Naive B cell (primary cell): ENCODE results near the gene DDI2. TPM values are rescaled to one million over a fixed set of nuclear protein-coding genes. Genes with fewer than 3 reads are reported as not detected.
"Not testable (repeated sequence)": the region's sequence is repeated elsewhere in the genome, so short reads cannot be mapped to it uniquely, and the experiment has no call there.

Experiments
- ATAC-seq, 2 donors: fragments of 150-1000 bp; cut with Tn5 transposase; 2 replicates each; pipeline ENCODE4 v1.10.0; 2021; ENCODE audit warnings: low read depth in 2 of 2, mild to moderate bottlenecking in 2 of 2, moderate library complexity in 2 of 2
- DNase-seq: peaks from one replicate; pipeline ENCODE4 v3.0.0; 2022
- H3K27ac Mint-ChIP-seq, 6 donors: one replicate each; pipeline ENCODE4 v1.8.0; 2020 to 2022; ENCODE audit warnings: mild to moderate bottlenecking in 6 of 6, mixed read lengths in 6 of 6, moderate library complexity in 5 of 6, inconsistent platforms in 2 of 6
- H3K27me3 Mint-ChIP-seq, 3 donors: one replicate each; pipeline ENCODE4 v1.8.0; 2021 to 2022; ENCODE audit warnings: mixed read lengths in 3 of 3, mild to moderate bottlenecking in 1 of 3
- H3K36me3 Mint-ChIP-seq, 2 donors: one replicate each; pipeline ENCODE4 v1.8.0; 2020 to 2022; ENCODE audit warnings: mixed read lengths in 2 of 2, inconsistent platforms in 1 of 2, mild to moderate bottlenecking in 1 of 2
- H3K4me1 Mint-ChIP-seq, 3 donors: one replicate each; pipeline ENCODE4 v1.8.0; 2020 to 2022; ENCODE audit warnings: mixed read lengths in 3 of 3, inconsistent platforms in 1 of 3, mild to moderate bottlenecking in 1 of 3, moderate library complexity in 1 of 3
- H3K4me3 Mint-ChIP-seq, 8 donors: one replicate each; pipeline ENCODE4 v1.8.0; 2020 to 2022; ENCODE audit warnings: mild to moderate bottlenecking in 8 of 8, mixed read lengths in 8 of 8, moderate library complexity in 8 of 8, inconsistent platforms in 2 of 8
- H3K9me3 Mint-ChIP-seq, 7 donors: one replicate each; pipeline ENCODE4 v1.8.0; 2020 to 2022; ENCODE audit warnings: mixed read lengths in 7 of 7, mild to moderate bottlenecking in 5 of 7, inconsistent platforms in 2 of 7, moderate library complexity in 1 of 7
- polyA plus RNA-seq, 6 donors: library from polyadenylated mRNA; unstranded; fragments of 300-500 nt; fragmentation: Illumina TruSeq; gene quantifications; one replicate each; pipeline ENCODE4 v1.2.3, GENCODE V29; 2021; ENCODE audit warnings: low read depth in 6 of 6

Gene DDI2
- polyA plus RNA-seq, 6 donors from 2014 or later = 2.5 to 7.1 (median 5.7) TPM

- H3K27ac Mint-ChIP-seq = peak within 1 kb of the TSS in 5 of 6 donors; percentile 74 to 81 (median 76)
- ATAC-seq = peak; percentile 84
- peaks cover 0 to 3% (median 0%) of the 10 kb centered on the region in 7 donors for H3K9me3 Mint-ChIP-seq
- peaks cover 0 to 6% of the 10 kb centered on the region in 2 donors for H3K36me3 Mint-ChIP-seq
- DNase-seq = peak; percentile 61
- peak within 1 kb of the TSS; percentile 79 to 92 (median 86) for H3K4me3 Mint-ChIP-seq
- peaks cover 12 to 44% (median 13%) of the 10 kb centered on the region in 3 donors for H3K4me1 Mint-ChIP-seq
- H3K27me3 Mint-ChIP-seq = no peaks in the 10 kb centered on the region
Observed at GRCh38 chr1:15584489-15585363, 32.5 kb upstream of the DDI2 start, which contains the start of gene AGMAT. Gene AGMAT, minus strand, starts transcription at chr1:15585051. Its CDS starts 84 bp downstream, at chr1:15584967.

- ATAC-seq = no peak
- no peak overlapping the region for H3K27ac Mint-ChIP-seq
- no peak for DNase-seq
- no peak overlapping the region for H3K4me3 Mint-ChIP-seq
- peaks cover 0 to 3% (median 0%) of the 10 kb centered on the region in 7 donors for H3K9me3 Mint-ChIP-seq
- peaks cover 0 to 6% of the 10 kb centered on the region in 2 donors for H3K36me3 Mint-ChIP-seq
- H3K27me3 Mint-ChIP-seq = no peaks in the 10 kb centered on the region
- peaks cover 0 to 2% (median 2%) of the 10 kb centered on the region in 3 donors for H3K4me1 Mint-ChIP-seq
Observed at GRCh38 chr1:15592285-15592684, 25.0 kb upstream of the DDI2 start.

GRCh38 chr1:15595809-15596617, 21.2 kb upstream of the DDI2 start:
- Mint-ChIP-seq H3K4me3 (no peak overlapping the region), H3K9me3 (no peaks in the 10 kb centered on the region), H3K36me3 (no peaks in the 10 kb centered on the region), H3K4me1 (no peaks in the 10 kb centered on the region), H3K27me3 (peaks cover 0 to 9% (median 0%) of the 10 kb centered on the region in 3 donors), H3K27ac (peak overlapping the region in 1 of 6 donors; percentile 64)
- no peak for DNase-seq
- no peak for ATAC-seq

GRCh38 chr1:15598436-15598835, 18.8 kb upstream of the DDI2 start:
- DNase-seq (no peak), ATAC-seq (no peak)
- H3K4me1 Mint-ChIP-seq = peaks cover 4 to 6% (median 5%) of the 10 kb centered on the region in 3 donors
- H3K27ac Mint-ChIP-seq = no peak overlapping the region
- H3K36me3 Mint-ChIP-seq = no peaks in the 10 kb centered on the region
- H3K4me3 Mint-ChIP-seq = no peak overlapping the region
- H3K9me3 Mint-ChIP-seq = no peaks in the 10 kb centered on the region
- peaks cover 0 to 9% (median 0%) of the 10 kb centered on the region in 3 donors for H3K27me3 Mint-ChIP-seq

- Mint-ChIP-seq H3K4me3 (peak overlapping the region; percentile 70 to 91 (median 89)), H3K27me3 (peaks cover 0 to 8% (median 0%) of the 10 kb centered on the region in 3 donors), H3K4me1 (peaks cover 9 to 14% (median 12%) of the 10 kb centered on the region in 3 donors), H3K9me3 (no peaks in the 10 kb centered on the region), H3K36me3 (no peaks in the 10 kb centered on the region), H3K27ac (peak overlapping the region; percentile 70 to 96 (median 92))
- ATAC-seq = peak; percentile 98
- DNase-seq = peak; percentile 91
Observed at GRCh38 chr1:15603050-15603965, 13.9 kb upstream of the DDI2 start.

- Mint-ChIP-seq H3K4me1 (peaks cover 9 to 14% (median 12%) of the 10 kb centered on the region in 3 donors), H3K27ac (peak overlapping the region; percentile 70 to 96 (median 92)), H3K4me3 (peak overlapping the region; percentile 70 to 91 (median 89))
- not testable (repeated sequence) for H3K9me3 Mint-ChIP-seq, H3K27me3 Mint-ChIP-seq, H3K36me3 Mint-ChIP-seq, DNase-seq, ATAC-seq
Observed at GRCh38 chr1:15603966-15604282, 13.3 kb upstream of the DDI2 start.

GRCh38 chr1:15604400-15604799, 12.9 kb upstream of the DDI2 start:
- H3K36me3 Mint-ChIP-seq, DNase-seq, H3K27me3 Mint-ChIP-seq, H3K9me3 Mint-ChIP-seq, ATAC-seq: not testable (repeated sequence)
- peak overlapping the region; percentile 70 to 91 (median 89) for H3K4me3 Mint-ChIP-seq
- H3K27ac Mint-ChIP-seq = peak overlapping the region in 1 of 6 donors; percentile 80
- H3K4me1 Mint-ChIP-seq = peaks cover 9 to 14% (median 12%) of the 10 kb centered on the region in 3 donors

GRCh38 chr1:15605398-15606383, 11.6 kb upstream of the DDI2 start:
- Mint-ChIP-seq H3K27me3 (no peaks in the 10 kb centered on the region), H3K36me3 (no peaks in the 10 kb centered on the region), H3K4me1 (peaks cover 9 to 14% (median 12%) of the 10 kb centered on the region in 3 donors), H3K4me3 (peak overlapping the region in 2 of 8 donors; percentile 26 to 79), H3K27ac (peak overlapping the region in 2 of 6 donors; percentile 14 to 42), H3K9me3 (no peaks in the 10 kb centered on the region)
- DNase-seq (no peak), ATAC-seq (no peak)

- no peak for DNase-seq
- Mint-ChIP-seq H3K4me3 (no peak overlapping the region), H3K4me1 (no peaks in the 10 kb centered on the region), H3K9me3 (no peaks in the 10 kb centered on the region), H3K36me3 (no peaks in the 10 kb centered on the region), H3K27ac (no peak overlapping the region), H3K27me3 (no peaks in the 10 kb centered on the region)
- no peak for ATAC-seq
Observed at GRCh38 chr1:15609631-15610030, 7.6 kb upstream of the DDI2 start.

- ATAC-seq = no peak
- no peak overlapping the region for H3K27ac Mint-ChIP-seq
- no peak for DNase-seq
- H3K9me3 Mint-ChIP-seq = no peaks in the 10 kb centered on the region
- H3K36me3 Mint-ChIP-seq = no peaks in the 10 kb centered on the region
- no peaks in the 10 kb centered on the region for H3K4me1 Mint-ChIP-seq
- no peaks in the 10 kb centered on the region for H3K27me3 Mint-ChIP-seq
- H3K4me3 Mint-ChIP-seq = no peak overlapping the region
Observed at GRCh38 chr1:15610167-15610566, 7.1 kb upstream of the DDI2 start.

GRCh38 chr1:15616373-15617172, 685 bp upstream of the DDI2 start:
- H3K36me3 Mint-ChIP-seq = no peaks in the 10 kb centered on the region

More at GRCh38 chr1:15616373-15617172, 685 bp upstream of the DDI2 start:
- Mint-ChIP-seq H3K9me3 (no peaks in the 10 kb centered on the region), H3K27ac (peak overlapping the region; percentile 88 to 97 (median 95)), H3K4me1 (peaks cover 23 to 36% (median 34%) of the 10 kb centered on the region in 3 donors), H3K27me3 (no peaks in the 10 kb centered on the region), H3K4me3 (peak overlapping the region; percentile 91 to 97 (median 94))
- peak; percentile 3 to 35 for ATAC-seq
- DNase-seq = no peak
